ENCODE data around the gene ARHGAP40.

DNA sequence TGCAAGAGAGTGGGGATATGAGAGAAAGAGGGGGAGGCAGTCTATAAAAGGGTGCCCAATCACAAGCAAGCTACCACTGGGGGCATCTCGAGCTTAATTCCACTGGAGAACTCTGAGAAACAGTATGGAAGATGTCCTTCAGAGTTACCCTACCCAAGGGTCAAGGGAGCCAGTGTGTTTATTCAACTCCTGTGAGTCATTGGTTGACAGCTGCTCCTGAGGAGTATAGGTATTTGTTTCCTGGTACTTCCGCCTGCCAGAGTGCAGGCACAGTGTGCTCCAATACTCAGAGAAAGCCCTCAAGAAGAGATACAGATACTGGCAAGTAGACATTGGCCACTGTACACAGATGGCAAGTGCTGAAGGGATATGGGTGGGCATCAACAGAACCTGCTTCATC lies 49.5 kb downstream of the ARHGAP40 start:
- TF ChIP-seq, protein P1, sequence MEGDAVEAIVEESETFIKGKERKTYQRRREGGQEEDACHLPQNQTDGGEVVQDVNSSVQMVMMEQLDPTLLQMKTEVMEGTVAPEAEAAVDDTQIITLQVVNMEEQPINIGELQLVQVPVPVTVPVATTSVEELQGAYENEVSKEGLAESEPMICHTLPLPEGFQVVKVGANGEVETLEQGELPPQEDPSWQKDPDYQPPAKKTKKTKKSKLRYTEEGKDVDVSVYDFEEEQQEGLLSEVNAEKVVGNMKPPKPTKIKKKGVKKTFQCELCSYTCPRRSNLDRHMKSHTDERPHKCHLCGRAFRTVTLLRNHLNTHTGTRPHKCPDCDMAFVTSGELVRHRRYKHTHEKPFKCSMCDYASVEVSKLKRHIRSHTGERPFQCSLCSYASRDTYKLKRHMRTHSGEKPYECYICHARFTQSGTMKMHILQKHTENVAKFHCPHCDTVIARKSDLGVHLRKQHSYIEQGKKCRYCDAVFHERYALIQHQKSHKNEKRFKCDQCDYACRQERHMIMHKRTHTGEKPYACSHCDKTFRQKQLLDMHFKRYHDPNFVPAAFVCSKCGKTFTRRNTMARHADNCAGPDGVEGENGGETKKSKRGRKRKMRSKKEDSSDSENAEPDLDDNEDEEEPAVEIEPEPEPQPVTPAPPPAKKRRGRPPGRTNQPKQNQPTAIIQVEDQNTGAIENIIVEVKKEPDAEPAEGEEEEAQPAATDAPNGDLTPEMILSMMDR (IDR thresholded peaks at IDR 0.05; ENCODE audit: low read length), result no peak
- no peak for TF ChIP-seq EZH2 (IDR thresholded peaks at IDR 0.05; ENCODE audit: borderline replicate concordance, low read length)

Measured in OCI-LY1 (cell line).